Retinal pigment epithelial cell (primary cell): ENCODE data around the gene HOMEZ.
"Not testable (repeated sequence)": the region's sequence is repeated elsewhere in the genome, so short reads cannot be mapped to it uniquely, and the experiment has no call there.

Experiments
- DNase-seq: peaks from one replicate; pipeline ENCODE4 v3.0.0-alpha.2; 2010; ENCODE audit warnings: low read depth
- H3K4me3 ChIP-seq: 2 replicates; pipeline ENCODE4 v1.5.1; 2011; ENCODE audit warnings: mild to moderate bottlenecking, low read length, control low read depth, moderate library complexity
- TF ChIP-seq, protein P1 (sequence below): conservative IDR thresholded peaks from 2 replicates; pipeline ENCODE4 v1.5.1; 2011; ENCODE audit warnings: low read depth, low read length, control low read depth, inconsistent platforms

HOMEZ gene

DNA sequence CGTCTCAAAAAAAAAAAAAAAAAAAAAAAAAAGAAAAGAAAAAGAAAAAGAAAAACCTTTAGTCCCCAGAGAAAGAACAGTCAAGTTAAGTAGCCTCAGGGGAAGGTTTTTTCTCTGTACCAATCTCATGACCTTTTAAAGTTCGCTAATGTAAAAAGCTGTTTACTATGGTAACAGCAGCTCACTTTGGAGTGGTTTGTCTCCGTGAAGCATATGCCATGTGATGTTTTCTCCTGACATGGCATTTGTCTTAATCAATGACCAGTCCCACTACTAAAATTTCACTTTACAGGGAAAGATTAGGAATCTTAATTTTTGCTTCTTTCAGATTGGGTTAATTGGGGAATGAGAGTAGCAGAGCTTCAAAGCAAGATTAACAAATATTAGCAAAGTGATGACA, 43.9 kb downstream of the HOMEZ start:
- TF ChIP-seq, protein P1, sequence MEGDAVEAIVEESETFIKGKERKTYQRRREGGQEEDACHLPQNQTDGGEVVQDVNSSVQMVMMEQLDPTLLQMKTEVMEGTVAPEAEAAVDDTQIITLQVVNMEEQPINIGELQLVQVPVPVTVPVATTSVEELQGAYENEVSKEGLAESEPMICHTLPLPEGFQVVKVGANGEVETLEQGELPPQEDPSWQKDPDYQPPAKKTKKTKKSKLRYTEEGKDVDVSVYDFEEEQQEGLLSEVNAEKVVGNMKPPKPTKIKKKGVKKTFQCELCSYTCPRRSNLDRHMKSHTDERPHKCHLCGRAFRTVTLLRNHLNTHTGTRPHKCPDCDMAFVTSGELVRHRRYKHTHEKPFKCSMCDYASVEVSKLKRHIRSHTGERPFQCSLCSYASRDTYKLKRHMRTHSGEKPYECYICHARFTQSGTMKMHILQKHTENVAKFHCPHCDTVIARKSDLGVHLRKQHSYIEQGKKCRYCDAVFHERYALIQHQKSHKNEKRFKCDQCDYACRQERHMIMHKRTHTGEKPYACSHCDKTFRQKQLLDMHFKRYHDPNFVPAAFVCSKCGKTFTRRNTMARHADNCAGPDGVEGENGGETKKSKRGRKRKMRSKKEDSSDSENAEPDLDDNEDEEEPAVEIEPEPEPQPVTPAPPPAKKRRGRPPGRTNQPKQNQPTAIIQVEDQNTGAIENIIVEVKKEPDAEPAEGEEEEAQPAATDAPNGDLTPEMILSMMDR: no peak
- no peak for DNase-seq
- H3K4me3 ChIP-seq: no peak overlapping the region

DNA sequence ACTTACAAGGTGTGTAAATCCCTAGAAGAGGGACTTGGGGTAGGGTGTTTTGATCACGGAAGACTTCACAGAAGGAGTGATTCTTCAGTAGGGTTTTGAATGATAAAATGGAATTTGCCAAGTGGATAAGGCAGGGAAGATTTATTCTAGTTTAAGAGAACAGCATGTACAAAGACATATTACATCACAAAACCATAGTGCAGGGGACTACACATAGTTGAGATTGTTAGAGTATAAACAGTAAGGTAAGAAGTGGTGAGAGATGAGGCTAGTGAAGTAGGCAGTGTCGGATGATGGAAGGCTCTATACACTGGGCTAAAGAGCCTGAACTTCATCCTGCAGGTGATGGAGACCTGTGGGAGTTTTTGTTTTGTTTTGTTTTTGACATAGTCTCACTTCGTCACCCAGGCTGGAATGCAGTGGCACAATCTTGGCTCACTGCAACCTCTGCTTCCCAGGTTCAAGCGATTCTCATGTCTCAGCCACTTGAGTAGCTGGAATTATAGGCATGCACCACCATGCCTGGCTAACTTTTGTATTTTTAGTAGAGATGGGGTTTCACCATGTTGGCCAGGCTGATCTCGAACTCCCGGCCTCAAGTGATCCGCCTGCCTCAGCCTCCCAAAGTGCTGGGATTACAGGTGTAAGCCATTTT, 44.7 kb downstream of the HOMEZ start:
- not testable (repeated sequence) for DNase-seq, H3K4me3 ChIP-seq

DNA sequence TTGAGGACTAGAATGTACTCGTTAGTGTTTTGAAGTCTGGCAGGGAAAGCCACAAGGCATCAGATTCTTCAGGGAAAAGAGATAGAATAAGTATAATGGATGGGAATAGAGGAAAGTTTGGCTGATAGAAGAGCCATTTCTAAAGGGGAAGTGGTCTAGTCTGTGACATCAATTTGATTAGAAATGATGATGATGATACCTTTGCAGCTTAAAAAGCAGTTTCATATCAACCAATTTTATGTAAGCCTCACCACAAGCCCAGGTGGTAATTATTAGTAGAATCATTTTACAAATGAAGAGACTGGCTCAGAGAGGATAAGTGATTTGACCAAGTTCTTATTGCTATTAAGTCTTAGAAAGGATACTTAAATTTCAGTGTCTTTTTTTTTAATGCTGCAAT, 45.3 kb downstream of the HOMEZ start:
- no peak for DNase-seq
- TF ChIP-seq, protein P1: no peak
- H3K4me3 ChIP-seq: no peak overlapping the region

DNA sequence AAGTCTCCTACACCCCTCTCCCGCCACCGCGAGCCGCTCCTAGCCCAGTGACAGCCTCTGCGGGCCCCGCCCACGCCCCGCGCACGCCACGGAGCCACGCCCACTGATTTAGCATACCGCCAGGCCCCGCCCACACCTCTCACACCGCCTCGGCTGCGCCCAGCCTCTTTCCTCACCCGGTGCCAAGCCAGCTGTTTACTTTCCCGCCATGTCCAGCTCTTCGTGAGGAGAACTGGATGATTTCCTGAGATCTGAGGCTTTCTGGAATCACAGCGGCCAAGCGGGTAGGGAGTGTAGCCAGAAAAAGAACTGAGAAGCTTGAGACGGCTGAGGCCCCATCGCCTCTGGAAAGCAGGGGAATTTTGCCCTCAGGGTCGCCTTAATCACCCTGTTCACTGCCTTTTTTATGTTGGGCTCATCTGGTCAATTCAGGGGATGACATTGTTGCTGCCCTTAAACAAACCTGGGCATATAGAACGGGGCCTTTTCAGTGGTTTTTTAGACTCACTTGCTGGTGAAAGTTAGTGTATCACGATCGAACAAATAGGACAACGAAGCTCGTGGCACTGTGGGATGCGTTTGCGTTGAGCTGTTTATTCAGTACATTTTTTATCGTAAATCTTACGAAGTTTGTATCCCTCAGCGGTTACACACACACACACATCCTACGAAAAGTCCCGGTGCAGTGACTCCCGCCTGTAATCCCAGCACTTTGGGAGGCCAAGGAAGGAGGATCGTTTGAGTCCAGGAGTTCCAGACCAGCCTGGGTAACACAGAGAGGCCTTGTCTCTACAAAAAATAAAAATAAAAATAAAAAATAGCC, 47.9 kb downstream of the HOMEZ start, which contains the start of gene RNF212B:
Gene RNF212B, plus strand, starts transcription at position 165 of the 823 bp plus-strand sequence. CDS start 2,410 bp downstream, outside the sequence.
- no peak for DNase-seq
- H3K4me3 ChIP-seq: peak within 1 kb of the TSS; percentile 31
- TF ChIP-seq, protein P1: no peak

DNA sequence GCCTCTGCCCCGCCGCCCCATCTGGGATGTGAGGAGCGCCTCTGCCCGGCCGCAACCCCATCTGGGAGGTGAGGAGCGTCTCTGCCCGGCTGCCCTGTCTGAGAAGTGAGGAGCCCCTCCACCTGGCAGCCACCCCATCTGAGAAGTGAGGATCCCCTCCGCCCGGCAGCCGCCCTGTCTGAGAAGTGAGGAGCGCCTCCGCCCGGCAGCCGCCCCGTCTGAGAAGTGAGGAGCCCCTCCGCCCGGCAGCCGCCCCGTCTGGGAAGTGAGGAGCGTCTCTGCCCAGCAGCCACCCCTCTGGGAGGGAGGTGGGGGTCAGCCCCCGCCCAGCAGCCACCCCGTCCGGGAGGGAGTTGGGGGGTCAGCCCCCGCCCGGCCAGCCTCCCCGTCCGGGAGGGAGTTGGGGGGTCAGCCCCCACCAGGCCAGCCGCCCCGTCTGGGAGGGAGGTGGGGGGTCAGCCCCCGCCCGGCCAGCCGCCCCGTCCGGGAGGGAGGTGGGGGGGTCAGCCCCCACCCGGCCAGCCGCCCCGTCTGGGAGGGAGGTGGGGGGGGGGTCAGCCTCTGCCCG, 53.6 kb downstream of the HOMEZ start:
- not testable (repeated sequence) for H3K4me3 ChIP-seq, DNase-seq

DNA sequence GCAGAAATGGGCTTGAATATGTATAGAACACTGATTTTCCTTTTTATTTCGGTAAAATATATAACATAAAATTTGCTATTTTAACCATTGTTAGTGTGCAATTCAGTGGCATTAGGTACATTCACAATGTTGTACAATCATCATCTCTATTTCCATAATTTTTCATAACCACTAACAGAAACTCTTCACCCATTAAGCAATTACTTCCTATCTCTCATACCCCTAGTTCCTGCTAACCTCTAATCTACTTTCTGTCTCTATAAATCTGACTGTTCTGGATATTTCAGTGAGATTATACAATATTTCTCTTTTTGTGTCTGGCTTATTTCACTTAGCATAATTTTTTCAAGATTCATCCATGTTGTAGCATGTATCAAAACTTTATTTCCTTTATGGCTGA, 57.1 kb downstream of the HOMEZ start:
- H3K4me3 ChIP-seq: no peak overlapping the region
- TF ChIP-seq, protein P1: no peak
- no peak for DNase-seq

DNA sequence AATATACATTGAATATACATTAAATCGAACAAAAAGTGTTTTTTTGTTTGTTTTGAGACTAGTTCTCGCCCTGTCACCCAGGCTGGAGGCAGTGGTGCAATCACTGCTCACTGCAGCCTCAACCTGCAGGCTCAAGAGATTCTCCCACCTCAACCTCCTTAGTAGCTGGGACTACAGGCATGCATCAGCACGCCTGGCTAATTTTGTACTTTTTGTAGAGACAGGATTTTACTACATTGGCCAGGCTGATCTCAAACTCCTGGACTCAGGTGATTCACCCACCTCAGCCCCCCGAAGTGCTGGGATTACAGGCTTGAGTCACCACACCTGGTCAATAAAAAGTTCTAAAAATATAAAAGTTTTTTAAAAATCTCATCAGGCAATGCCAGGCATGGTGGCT, 58.4 kb downstream of the HOMEZ start:
- TF ChIP-seq, protein P1: no peak

DNA sequence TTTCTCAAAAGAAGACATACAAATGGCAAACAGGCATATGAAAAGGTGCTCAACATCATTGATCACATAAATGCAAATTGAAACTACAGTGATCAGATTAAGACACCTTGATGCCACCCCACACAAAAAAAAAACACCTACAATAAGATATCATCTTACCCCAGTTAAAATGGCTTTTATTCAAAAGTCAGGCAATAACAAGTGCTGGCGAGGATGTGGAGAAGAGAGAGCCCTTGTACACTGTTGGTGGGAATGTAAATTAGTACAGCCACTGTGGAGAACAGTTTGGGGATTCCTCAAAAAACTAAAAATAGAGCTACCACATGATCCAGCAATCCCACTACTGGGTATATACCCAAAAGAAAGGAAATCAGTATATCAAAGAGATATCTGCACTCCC, 61.0 kb downstream of the HOMEZ start:
- not testable (repeated sequence) for DNase-seq, H3K4me3 ChIP-seq

More for the DNA sequence above, 58.4 kb downstream of the HOMEZ start:
- H3K4me3 ChIP-seq: no peak overlapping the region
- DNase-seq: no peak
